ENCODE measurements around the gene HMCN1.
"Not testable (repeated sequence)": the region's sequence is repeated elsewhere in the genome, so short reads cannot be mapped to it uniquely, and the experiment has no call there.

HMCN1 gene

DNA sequence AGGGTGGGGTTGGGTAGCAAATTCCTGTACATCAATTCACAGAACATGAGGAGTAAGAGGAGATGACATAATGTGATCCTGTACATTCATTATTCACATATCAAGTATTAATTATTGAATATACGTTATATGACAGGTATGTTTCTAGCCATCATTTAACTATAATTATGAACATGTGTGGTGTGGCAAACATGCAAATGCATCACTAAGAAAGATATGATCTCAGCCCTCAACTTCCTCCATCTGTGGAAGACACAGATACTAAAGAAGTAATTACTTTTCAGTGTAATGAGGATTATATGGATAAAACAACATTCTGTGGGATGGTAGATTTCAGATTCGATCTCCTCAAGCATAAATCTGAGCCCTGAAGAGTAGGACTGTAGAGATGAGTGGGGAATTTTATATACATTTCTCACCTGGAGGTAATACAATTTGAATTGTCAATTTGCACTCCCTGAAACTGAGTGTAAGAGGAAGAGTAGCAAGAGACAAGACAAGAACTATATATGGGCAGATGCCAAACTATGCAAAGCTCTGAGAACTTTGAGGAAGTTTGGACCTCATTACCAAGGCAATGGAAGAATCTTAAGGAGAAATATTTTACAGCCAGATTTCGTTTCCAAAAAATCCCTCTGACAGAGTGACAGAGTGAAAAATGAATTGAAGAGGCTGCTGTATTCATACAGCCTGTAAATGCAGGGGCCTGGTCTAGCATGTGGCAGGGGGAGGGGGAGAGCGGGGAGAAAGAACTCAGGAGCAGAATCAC is 365.3 kb downstream of the HMCN1 start:
- DNase-seq, result no peak

DNA sequence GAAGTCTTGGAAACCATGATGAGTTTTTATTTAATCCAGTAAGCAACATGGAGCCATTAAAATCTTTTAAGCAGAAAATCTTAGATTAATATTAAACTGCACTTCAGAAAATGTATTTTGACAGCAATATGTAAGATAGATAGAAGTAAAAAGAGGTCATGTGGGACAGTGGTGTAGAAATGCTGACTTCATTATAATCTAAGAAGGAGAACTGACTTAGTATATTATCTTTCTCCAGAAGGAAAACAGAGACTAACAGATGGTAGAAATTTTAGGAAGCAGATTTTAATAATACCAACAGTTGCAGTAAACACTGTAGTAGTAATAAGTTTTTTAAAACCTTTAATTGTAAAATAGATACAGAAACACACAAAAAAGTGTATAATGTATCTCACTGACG is 367.9 kb downstream of the HMCN1 start:
- DNase-seq, result no peak

DNA sequence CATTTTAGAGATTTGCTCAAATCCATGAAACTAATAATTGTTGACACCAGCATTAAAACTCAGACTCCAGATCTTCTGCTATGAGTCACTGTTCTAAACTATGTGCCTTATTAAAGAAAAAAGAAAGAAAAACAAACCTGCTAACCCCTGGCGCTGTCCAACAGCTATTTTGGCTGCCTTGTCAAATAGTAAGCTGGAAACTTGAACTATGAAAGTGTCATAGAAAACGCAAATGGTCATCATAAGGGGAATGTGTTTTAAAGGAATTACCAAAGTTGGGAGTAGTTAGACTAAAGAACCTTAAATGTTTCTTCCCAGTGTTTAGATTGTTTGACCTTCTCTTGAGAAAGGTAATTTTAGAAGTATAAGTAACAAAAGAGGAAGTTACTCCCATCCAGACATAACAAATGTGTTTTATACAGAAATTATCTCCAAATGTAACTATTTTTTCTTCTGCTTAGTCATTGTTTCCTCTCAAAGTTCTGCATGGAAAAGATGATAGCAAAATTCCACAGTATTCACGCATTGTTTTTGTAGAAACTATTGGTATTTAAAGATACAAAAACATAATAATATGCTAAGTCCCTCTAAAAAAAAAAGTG is 368.5 kb downstream of the HMCN1 start:
- DNase-seq, result no peak

DNA sequence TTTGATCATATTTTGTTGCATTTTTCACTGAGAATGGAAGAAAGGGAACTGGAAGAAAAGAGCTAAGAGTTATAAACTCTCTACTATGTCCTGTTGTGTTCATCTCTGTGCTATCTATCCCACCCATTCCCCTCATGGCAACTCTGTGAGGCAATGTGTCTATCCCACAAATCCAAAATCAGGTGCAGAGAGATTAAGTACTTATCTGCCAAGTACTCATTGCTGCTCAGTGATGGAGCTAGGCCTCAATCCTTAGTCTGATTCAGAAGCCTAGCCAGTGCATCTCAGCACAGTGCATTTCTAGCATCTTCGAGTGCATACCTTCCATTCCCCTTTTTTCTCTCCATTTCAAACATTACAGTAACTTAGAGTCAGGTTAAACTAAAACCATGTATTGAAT is 370.3 kb downstream of the HMCN1 start:
- DNase-seq, result no peak

DNA sequence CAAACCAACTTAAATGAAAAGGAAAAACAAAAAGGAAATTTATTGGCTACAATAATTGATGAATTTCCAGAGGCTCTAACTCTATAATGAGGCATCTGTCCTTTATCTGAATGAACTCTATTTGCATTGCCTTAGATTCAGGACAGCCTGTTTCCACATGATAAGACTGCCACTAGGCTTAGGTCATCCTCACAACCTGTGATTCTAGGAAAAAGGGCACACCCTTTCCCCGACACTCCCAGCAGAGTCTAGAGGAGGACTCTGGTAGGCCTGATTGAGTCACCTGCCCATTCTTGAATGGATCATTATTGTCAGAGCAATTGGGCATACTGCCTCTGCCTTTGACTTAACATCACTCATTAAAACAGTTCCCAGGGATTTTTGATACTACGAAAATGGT is 378.1 kb downstream of the HMCN1 start:
- no peak for DNase-seq

DNA sequence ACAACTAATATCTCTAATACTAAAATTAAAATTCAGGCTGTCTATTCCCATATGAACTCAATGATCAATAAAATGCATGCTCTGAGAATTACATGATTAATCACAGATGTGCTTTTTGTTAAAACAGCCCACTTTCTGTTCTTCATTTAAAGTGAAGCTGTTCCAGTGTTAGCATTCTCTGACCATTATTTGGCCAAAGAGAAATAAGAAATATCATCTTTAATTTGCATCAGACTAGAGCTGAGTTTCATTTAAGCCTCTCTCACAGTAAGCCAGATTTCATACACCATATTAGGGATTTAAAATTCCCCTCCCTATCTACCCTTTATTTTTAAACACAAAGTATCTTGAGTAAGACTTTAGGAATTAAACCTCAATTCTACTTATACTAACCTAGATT is 379.3 kb downstream of the HMCN1 start:
- DNase-seq, result no peak

DNA sequence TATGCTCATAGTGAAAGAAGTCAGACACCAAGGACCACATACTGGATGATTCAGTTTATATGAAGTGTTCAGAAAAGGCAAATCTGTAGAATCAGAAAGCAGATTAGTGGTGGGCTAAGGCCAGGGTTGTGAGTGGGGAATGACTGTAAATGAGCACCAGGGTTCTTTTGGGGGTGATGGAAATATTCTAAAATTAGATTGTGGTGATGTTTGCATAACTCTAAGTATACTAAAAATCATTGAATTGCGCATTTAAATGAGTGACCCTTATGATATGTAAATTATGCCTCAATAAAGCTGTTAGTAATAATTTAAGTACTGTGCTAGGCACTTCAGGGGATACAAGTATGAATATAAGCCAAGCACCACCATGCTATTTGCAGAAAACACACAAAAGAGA is 384.5 kb downstream of the HMCN1 start:
- DNase-seq, result no peak

DNA sequence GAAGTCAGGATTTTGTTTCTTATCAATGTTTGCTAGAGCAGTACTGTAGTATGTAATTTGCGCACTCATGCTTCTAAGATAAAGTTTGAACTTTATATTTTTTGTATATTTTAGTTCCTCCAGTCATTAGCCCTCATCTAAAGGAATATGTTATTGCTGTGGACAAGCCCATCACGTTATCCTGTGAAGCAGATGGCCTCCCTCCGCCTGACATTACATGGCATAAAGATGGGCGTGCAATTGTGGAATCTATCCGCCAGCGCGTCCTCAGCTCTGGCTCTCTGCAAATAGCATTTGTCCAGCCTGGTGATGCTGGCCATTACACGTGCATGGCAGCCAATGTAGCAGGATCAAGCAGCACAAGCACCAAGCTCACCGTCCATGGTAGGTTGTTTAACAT is 388.6 kb downstream of the HMCN1 start:
- DNase-seq, result no peak

DNA sequence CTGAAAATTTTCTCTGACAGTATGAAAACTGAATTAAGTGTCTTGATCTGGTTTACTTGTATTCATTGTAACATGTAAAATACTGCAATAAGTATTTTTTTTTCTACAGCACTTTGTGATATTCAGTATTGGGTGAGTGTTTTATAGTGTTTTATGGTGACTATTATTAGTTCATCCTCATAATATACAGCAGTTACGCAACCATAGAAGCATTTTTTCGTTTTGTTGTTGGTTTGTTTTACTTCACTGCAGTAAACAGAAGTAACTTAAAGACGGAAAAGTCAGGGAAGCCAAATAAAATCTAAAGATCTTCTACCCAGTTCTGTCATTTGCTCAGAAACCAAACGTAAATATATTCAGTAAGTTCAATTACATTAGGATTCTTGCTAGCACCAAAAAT is 390.8 kb downstream of the HMCN1 start:
- DNase-seq, result no peak

DNA sequence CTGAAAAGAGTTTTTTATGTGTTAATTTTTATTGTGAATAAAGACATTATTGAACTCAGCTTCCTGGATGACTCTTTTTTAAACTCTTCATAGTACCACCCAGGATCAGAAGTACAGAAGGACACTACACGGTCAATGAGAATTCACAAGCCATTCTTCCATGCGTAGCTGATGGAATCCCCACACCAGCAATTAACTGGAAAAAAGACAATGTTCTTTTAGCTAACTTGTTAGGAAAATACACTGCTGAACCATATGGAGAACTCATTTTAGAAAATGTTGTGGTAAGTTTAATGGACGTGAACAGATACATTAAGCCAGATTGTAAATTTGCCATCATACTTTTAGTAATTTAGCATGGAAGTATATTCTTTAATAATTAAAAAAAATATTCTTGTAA is 391.3 kb downstream of the HMCN1 start:
- DNase-seq, result no peak

DNA sequence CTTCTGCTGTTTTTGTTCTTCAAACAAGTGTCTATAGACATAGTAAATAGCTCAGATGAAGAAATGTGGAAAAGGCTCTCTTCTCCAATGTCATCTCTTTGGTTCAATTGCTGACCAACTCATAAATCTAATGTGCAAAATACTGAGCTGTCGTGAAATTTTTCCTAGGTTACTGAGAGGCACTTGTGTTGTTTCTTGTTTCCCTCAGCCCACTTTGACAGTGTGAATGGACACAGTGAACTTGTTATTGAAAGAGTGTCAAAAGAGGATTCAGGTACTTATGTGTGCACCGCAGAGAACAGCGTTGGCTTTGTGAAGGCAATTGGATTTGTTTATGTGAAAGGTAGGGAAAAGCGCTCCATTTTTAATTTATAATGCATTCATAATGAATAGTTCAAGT is 395.6 kb downstream of the HMCN1 start:
- no peak for DNase-seq

DNA sequence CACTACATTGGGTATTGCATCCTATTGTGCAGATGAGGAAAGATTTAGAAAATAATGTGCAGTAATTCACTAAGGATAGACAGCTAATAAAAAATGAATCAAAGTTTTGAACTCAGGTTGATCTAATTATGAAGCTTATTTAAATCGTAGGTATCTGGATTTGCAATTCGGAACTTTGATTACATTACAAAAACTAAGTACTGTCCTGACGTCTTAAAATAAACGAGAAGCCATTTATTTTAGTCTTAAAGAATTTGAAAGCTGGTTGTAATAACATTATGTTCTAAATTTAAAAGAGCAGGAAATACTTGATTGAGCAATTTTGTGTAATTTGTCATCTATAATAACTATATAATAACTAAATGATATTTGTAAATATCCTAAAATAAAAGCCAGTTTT is 404.9 kb downstream of the HMCN1 start:
- DNase-seq, result no peak

DNA sequence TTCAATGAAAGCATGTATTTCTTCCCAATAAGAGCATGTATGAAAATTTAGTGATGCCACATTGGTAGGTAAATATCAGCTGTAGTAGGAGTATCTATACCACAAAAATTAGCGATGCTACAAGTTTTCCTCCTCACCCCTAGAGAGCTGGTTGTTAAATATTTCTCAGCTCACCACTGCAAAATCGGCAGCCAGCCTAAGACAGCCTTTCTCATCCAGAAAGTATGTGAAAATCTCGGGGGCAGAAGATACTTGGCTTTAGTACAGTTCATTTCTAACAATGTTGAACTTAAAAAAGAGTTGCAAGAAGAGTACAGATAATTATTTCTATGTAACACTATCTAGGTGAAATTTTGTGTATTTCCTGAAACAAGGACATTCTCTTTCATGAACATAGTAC is 405.5 kb downstream of the HMCN1 start:
- no peak for DNase-seq

DNA sequence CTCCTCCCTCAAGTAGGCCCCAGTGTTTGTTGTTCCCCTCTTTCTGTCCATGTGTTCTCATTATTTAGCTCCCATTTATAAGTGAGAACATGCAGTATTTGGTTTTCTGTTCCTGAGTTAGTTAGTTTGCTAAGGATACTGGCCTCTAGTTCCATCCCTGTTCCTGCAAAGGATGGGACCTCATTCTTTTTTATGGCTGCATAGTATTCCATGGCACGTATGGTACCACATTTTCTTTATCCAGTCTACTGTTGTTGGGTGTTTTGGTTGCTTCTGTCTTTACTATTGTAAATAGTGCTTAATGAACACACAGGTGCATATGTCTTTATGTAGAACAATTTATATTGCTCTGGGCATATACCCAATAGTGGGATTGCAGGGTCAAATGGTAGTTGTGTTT is 408.0 kb downstream of the HMCN1 start:
- DNase-seq, result no peak

DNA sequence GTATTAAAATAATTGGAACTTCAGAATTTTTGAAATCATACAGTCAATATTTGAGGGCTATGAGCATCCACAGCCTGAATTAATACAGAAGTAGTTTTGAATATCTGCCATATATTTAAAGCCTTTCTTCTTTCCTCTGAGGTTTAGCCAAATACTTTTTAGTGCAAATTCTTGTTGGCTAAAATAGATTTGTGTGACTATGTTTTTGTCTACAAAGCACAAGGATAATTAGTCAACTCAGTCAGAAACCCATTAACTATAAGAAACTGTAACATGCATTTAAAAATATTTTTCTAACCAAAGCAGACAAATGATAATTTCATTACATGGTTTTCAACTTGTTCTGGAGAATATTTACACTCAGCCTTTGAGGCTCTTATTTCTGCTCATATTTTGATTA is 408.7 kb downstream of the HMCN1 start:
- DNase-seq, result no peak

DNA sequence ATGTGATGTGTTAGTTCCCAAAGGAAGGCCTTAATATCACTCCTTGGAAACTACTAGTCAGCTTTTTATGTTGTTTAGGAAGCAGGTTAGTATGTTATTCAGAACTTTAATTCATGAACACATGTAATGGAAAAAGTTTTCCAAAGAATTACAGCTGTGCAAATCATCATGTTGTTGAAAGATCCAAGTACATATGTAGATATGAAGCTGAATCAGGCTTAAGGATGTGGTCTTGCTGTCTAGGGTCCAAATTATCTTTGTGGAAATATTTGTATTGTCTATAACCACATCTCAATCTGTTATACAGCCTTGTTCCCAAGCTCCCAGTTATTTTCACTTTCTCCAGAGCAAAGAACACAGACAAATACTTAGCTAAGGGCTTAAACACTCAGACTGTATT is 409.3 kb downstream of the HMCN1 start:
- DNase-seq, result no peak

DNA sequence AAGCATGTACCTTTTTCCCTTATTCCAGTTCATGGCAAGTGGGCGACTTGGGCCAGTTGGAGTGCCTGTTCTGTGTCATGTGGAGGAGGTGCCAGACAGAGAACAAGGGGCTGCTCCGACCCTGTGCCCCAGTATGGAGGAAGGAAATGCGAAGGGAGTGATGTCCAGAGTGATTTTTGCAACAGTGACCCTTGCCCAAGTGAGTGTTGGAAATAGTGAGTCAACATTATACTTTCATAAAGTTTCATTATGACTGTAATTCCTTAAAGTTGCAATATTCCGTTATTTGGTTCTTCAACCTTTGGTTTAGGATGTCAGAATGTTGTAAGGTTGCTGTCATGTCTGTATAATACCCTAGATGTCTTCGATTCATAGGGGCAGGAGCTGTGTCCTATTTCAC is 410.3 kb downstream of the HMCN1 start:
- DNase-seq, result no peak

DNA sequence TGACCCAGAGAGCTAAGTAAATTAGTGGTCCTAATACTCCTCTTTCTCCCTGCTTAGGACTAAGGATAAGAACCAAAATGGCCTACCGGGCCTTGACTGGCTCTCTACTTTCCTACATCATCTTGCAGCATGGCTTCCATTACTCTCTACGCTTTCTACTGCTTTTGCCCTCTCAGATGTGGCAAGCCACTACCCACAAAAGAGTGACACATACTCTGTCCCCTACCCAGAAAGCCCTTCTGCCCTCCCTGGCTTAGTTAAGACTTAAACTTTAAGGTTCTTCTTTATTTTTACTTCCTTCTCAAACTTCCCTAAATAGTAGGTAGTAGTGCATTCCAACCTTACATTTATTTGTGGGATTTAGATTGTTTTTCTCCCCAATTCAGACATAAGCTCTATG is 412.8 kb downstream of the HMCN1 start:
- DNase-seq, result no peak

DNA sequence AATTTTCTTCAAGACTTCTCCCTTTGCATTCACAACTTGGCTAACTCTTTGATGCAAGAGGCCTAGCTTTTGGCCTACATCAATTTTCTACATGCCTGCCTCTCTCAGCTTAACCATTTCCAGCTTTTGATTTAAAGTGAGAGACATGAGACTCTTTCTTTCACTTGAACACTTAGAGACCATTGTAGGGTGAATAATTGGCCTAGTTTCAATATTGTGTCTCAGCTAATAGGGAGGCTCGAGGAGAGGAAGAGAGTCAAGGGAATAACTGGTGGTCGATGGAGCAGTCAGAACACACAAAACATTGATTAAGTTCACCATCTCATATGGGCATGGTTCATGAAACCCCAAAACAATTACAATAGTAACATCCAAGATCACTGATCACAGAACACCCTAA is 415.4 kb downstream of the HMCN1 start:
- DNase-seq, result no peak

DNA sequence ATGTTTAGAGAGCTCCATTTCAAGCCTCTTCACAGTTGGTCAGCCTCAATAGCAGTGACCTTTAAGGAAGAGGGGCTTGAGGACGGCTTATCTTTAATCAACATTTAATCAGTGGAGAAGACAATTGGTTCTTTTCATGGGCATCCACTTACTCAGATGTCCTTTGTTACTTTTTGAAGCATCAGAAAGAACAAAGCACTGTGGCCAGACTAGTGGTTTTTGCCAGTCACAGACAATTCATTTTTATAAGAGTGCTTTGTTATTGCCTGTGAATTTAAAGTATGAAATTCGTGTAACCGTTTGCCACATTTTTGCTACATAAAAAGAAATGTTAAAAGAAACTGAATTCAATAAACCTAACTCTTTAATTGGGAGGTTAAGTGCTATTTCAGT is 418.0 kb downstream of the HMCN1 start:
- no peak for DNase-seq

DNA sequence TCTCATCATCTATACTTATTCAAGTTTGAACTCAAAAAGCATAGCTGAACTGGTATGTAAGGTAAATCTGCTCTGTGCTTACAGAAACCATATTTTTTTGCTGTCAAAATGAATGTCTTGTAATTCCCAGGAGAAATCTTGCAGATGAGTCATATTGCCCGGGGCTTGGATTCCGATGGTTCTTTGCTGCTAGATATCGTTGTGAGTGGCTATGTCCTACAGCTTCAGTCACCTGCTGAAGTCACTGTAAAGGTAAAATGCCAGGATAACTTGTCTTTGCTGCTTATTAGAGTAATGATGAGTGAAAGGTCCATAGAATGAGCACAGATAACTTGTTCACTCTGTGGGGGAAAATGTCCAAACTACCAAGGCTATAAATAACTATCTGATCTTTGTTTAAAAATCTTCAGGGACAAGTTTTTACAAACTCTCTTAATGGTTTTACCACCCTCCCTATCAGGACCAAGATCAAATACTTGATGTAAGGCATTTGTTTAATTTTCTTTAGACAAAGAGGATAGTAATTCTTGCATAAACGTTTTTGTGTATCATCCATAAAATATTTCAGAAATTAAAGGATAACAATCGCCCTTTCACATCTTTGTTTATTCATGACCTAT is 418.5 kb downstream of the HMCN1 start:
- DNase-seq, result no peak

DNA sequence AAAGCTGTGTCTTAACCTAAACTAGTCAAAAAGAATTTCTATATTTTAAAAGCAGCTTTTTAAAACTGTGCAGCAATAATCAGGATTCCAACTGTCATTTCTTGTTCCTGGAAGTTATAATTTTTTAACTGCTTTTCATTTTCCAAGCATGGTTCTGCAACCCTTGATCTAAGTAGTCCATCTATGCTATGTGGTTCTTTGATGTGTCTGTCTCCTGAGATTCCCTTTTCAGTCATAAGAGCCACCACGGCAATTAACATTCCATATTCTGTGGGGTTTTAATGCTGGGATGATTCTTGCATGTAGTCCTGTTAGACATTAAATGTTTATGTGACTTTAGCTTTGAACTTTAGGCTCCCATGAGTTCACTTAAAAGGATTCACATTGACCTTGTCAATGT is 420.5 kb downstream of the HMCN1 start:
- no peak for DNase-seq

DNA sequence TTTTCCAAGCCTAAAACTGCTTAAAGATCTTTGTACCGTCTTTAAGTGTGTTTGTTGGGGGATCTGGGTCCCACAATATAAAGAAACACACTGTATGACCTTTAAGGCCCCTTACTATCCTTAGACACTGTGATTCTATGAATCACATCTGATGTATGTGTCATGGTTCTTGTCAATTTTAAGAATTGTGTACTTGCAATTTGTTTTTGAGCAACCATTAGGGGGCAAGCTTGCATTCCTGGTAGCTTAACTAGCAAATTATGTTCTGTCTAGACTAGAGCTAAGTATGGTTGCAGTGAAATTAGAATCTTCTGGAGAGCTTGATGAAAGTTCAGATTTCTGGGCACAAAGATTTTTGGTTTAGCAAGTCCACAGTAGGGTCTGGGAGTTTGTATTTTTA is 421.4 kb downstream of the HMCN1 start:
- no peak for DNase-seq

DNA sequence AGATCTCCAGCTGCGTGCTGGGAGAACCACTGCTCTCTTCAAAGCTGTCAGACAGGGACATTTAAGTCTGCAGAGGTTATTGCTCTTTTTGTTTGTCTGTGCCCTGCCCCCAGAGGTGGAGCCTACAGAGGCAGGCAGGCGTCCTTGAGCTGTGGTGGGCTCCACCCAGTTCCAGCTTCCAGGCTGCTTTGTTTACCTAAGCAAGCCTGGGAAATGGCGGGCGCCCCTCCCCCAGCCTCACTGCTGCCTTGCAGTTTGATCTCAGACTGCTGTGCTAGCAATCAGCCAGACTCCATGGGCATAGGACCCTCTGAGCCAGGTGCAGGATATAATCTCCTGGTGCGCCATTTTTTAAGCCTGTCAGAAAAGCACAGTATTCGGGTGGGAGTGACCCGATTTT is 428.7 kb downstream of the HMCN1 start:
- not testable (repeated sequence) for DNase-seq

DNA sequence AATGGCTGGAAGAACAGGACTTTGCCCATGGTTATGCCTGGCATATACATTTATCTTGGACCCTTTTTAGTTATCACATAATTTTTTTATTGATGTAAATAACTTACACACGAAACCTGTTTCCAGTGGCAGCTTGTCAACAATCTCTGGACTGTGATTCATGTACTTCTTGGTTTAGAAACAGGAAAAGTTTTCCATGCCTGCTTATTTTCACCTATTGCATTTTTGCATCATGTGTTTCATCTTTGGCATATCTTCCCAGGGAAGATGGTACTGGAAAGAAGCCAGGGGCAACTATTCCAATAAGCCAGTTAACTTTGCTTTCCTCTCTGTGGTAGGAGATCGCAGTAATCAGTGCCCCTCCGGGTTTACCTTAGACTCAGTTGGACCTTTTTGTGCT is 430.6 kb downstream of the HMCN1 start:
- no peak for DNase-seq
